ENCODE data around the gene SLC35A5. TPM values are rescaled to one million over a fixed set of nuclear protein-coding genes. Genes with fewer than 3 reads are reported as not detected.

SLC35A5 gene
- total and polyA plus RNA-seq, 2 of the 8 experiments (the other 6 are each of a cell fraction or from before 2014, with no cell fraction given) = 36.5 to 38.6 TPM

DNA sequence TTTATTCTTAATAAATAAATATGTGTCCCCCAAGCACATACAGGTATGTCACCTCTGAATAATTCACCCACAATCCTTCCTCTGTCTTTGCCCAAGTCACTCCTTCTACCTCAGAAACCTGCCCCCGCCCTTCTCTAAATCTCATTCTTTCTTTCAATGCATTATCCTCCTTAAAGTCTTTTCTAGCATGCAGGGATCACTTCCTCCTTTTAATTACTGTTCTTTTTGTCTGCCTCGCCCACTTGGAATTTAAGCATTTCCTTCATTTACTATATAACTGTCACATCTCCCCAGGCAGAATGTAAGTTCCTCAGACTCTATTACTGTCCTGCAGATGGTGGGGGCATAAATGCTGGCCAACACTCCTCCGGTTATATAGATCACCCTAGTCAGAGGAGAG lies 71.3 kb downstream of the SLC35A5 start (continued):
- TF ChIP-seq RNF2 (IDR thresholded peaks at IDR 0.05; ENCODE audit: borderline replicate concordance, low read depth, low read length, missing control alignments, poor library complexity, severe bottlenecking) (no peak), CHD1 (IDR thresholded peaks at IDR 0.05; ENCODE audit: low read depth, low read length) (no peak), TBP (IDR thresholded peaks at IDR 0.05; ENCODE audit: low read depth, low read length) (no peak), BCL11A (IDR thresholded peaks at IDR 0.05; ENCODE audit: low read depth in 2 of 2, low read length in 2 of 2) (no peak), JUND (IDR thresholded peaks at IDR 0.05; ENCODE audit: low read length) (no peak), EGR1 (IDR thresholded peaks at IDR 0.05; ENCODE audit: borderline replicate concordance, low read depth, low read length) (no peak)
- TF ChIP-seq, protein P1, sequence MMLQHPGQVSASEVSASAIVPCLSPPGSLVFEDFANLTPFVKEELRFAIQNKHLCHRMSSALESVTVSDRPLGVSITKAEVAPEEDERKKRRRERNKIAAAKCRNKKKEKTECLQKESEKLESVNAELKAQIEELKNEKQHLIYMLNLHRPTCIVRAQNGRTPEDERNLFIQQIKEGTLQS (IDR thresholded peaks at IDR 0.05; ENCODE audit: insufficient read depth, low read depth, low read length) = no peak
- TF ChIP-seq, protein P2, sequence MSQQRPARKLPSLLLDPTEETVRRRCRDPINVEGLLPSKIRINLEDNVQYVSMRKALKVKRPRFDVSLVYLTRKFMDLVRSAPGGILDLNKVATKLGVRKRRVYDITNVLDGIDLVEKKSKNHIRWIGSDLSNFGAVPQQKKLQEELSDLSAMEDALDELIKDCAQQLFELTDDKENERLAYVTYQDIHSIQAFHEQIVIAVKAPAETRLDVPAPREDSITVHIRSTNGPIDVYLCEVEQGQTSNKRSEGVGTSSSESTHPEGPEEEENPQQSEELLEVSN (IDR thresholded peaks at IDR 0.05) = no peak
